ENCODE results near the gene SPATA22.
"Not testable (repeated sequence)": the region's sequence is repeated elsewhere in the genome, so short reads cannot be mapped to it uniquely, and the experiment has no call there.

SPATA22 gene, protein sequence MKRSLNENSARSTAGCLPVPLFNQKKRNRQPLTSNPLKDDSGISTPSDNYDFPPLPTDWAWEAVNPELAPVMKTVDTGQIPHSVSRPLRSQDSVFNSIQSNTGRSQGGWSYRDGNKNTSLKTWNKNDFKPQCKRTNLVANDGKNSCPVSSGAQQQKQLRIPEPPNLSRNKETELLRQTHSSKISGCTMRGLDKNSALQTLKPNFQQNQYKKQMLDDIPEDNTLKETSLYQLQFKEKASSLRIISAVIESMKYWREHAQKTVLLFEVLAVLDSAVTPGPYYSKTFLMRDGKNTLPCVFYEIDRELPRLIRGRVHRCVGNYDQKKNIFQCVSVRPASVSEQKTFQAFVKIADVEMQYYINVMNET

DNA sequence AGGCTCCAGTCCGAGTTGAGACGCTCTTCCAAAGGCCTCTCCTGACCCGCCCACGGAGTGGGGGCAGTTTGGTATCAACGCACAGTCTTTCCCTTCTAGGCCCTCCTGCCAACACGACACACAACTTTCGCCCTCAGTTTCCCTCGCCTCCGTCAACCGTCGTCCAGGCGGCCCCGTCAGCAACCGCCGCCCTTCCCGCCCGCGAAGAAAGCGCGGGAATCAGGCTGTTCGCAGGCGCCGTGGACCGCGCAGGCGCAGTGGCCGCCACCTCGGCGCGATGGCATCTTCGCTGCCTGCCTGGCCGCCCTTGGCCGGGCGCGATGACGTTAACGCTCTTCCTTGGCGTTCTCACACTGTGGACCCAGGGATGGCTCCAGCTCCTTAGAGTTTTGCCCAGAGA is at the start of gene SPATA22:
Gene SPATA22 (minus strand): TSS at position 221 of the 400 bp plus-strand sequence. CDS start 2,494 bp downstream, outside the sequence.
- no peak for DNase-seq

DNA sequence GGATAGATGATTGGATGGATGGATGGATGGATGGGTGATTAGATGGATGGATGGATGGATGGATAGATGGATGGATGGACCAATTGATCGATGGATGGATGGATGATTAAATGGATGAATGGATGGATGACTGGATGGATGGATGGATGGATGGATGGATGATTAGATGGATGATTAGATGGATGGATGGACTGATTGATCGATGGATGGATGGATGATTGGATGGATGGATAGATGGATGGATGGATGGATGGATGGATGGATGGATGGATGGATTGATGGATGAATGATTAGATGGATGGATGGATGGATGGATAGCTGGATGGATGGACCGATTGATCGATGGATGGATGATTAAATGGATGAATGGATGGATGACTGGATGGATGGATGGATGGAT is 47.9 kb upstream of the SPATA22 start:
- not testable (repeated sequence) for DNase-seq

DNA sequence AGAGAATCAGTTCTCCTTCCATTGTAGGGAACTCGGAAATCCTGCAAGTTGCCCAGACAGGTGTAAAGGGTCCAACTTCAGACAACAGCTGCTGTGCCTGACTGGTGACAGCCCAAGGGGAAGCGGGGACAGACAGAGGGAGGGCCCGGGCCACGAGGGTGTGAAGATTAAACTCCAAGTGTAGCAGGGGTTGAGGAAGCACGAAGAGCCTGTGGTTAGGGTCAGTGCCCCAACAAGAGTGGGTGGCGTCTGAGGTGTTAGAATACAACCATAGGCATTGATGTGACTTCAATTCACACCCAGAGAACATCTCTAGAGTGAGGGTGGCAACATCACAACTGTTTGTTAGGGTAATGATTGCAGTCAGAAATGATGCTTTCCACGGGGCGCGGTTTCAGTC is 43.3 kb upstream of the SPATA22 start:
- no peak for DNase-seq

DNA sequence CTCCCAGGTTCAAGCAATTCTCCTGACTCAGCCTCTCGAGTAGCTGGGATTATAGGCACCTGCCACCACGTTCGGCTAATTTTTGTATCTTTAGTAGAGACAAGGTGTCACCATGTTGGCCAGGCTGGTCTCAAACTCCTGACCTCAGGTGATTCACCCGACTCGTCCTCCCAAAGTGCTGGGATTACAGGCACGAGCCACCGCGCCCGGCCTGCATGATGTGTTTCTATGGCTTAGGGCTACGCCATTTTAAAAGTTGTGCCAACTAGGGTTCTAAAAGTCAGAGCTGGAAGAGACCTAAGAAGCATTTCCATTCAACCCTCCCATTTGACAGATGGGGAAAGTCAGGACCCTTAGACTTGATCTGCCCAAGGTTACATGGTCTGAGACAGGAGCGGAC is 42.5 kb upstream of the SPATA22 start:
- not testable (repeated sequence) for DNase-seq

DNA sequence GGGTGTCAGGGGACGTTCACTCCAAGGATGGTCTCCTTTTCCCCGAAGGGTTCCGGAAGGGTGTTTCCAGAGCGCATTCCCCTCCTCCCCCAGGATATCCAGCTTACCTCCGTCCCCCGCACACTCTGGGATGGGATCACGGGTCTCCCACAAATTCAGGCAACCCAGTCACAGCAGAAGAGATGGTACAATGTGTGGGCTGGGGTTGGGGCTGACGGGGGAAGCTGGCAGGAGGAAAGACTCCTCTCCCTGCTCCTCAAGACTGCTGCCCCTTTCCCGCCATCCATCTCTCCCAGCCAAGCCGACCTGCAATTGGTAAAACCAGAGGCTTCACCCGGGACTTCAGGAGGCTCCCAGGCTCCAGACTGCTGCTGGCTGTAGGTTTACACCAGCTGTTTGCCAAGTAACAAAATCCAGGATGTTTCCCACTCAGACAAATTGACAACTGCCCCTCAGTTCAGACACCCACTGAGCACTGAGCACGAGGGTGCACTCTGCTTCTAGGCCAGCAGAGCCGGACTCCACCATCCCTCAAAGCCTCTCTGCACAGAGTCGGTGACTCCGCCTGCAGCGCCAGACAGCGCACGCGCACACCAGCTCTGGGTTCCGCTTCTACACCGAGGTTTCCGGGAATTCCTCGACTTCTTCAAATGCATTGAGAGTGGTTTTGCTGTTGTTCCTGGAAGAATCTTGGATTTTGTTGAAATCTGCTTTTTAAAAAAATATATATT is 41.9 kb upstream of the SPATA22 start:
- no peak for DNase-seq

DNA sequence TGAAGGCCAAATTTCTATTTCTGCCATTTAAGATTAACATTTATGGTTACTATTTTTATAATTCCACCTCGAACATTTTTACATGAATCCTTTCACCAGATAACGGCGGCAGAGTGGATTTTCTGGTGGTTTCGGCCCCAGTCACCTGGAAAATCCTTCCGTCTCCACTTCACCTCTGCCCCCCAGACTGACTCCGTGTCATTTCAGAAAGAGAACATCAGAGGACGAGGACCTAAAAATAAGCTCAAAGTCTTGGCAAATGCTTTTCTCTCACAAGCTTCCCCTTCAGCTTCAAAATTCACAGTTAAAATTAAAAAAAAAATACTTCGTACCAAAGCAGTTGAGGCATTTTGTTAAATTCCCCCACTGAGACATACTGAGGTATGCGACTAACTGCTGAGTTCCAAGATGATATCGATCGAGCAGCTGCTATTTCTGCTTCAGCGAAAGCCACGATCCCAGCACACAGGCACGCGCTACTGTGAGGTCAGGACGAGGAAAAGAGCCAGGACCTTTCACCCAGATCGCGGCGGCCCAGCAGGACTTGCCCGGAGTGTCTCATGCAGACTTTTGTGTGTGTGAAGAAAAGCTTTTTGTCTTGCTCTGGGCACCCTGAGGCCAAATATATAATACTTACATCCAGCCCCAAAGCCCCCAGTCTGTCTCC is 41.0 kb upstream of the SPATA22 start:
- no peak for DNase-seq

DNA sequence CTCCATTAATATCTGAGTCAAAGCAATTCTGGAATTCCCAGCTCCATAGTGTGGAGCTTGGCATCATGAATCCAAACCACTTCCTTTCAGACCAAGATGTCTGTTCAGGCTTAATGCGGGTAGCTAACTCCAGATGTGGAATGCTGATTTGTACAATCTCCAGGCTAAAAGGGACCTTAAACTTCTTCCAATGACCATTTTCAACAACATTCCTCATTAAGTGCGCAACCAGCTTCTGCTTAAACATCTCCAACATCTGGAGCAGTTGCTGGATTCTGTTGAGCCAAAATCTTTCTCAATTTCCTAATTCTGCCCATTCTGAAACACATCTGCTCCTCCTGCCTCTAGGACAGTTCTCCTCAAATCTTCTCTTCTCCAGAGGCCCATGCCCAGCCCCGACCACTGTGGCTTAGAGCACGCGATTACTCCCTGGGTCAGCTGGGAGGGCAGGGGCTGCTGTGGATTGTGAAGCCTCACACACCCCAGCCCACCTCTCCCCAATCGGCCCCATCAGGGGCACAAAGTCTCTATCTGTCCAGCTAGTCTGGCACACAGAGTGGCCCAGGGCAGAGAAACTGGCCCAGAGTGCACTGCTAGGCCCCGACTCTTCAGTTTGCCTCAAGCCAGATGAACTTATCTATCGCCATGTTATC is 40.4 kb upstream of the SPATA22 start:
- no peak for DNase-seq

DNA sequence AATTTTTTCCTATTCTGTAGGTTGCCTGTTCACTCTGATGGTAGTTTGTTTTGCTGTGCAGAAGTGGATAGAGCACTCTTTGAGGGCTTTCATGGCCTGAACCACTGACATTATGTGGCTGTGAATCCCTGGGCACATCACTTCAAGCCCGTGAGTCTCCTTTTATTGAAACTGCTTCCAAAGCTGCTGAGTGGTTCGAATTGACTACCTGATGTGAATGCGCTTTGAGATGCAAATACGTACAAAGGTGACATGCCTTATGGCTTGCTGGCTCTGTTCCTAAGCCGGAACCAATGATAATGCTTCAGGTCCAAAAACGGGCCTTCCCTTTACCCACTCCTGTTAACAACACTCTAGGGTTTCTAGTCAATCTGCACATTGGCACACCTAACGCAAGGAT is 38.5 kb upstream of the SPATA22 start:
- no peak for DNase-seq

DNA sequence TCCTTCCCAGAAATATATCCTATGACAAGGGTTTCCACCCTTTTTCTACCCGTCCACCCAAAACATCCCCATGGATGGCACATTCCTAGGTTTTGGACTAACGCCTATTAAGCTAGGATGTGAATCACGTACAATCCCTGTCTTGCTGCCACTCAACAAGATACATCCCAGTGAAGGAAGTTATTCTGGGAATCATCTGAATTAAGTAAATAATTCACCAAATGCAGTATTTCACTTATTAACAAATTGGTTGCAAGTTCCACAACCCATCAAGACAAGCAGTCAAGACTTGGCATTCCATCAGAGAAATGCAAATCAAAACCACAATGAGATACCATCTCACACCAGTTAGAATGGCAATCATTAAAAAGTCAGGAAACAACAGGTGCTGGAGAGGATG is 36.2 kb upstream of the SPATA22 start:
- no peak for DNase-seq

DNA sequence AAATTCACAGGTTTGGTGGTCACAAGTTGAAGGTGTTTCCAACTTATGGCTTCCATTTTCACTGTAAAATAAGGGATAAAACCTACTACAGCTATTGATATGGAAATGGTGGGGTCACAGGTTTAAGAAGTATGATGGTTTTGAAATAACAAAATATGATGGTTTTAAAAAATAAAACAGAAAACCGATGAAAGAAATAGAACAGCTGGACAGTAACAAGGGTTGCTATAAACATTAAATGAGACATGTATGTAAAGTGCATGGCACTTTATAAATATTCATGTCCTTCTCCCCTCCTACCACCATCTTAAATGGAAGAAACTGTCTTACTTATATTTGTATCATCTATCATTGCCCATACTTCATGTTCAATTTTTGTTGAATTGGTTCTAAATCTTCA is 35.5 kb upstream of the SPATA22 start:
- DNase-seq, result no peak

DNA sequence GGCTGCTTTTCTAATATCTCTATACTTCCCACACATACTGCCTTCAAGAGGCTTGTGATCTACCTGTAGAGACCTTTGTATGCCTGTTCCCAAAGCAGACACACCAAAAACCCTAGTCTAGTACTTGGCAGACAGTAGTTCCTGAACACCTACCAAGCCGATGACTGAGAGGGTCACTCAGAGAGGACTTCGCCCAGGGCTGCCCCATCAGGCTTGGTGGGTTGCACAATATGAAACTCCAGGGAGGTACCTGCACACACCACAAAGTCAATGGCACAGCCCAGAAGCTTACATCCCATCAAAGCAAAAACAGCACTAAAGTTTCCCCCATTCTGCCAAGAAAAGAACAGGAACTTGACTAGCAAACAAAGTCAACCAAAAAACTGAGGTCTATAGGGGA is 34.4 kb upstream of the SPATA22 start:
- no peak for DNase-seq

DNA sequence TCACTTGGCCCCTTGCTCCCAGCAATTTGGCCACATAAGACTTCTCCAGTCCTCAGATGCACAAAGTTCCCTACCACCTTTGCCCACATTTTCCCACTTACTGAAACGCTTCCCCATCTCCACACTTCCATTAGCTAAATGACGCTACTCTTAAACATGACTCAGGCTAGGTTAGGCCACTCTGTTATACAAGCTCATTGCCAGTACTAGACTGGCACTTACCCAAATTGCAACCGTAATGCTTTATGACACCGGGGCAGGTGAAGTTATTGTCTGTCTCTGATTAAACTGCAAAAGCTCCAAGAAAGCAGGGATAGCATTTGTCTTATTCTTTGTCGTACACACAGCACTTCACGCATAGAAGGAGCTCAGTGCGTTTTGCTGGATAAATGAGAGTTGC is 33.4 kb upstream of the SPATA22 start:
- DNase-seq, result no peak

DNA sequence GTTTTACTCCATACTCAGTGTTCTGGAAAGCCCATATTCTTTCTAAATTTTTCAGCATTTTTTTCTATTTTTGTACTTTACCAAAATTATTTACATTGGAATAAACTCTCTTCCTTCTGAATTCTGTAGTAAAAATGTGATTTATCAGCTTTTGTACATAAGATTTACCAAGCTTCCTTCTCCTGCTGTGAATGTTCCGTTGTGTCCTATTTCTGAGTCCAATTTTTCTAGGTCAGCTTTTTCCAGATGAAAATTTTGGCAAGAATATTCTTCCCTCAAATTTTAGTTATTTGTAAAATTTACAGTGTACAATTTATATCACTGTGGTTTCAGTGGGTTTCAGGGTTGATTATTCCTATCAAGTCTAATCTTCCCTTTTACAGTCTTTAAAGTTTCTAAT is 31.7 kb upstream of the SPATA22 start:
- DNase-seq, result no peak

DNA sequence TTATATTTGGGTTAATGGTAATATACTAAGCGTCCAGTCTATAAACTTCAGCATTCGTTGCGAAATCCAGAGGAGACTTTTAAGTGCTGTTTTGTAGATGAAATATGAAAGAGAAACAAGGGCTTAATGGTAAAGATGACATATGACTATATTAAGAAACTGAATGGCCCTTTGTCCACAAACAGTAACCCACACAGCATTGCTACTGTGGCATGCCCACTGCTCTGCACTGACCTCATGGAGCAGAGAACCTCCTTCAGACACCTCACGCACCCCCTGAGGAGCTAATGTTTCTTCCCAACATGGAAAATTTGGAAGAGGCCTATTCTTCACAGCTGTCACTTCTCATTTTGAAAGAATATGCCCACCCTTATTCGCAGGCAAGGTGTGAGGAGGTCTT is 30.8 kb upstream of the SPATA22 start:
- DNase-seq, result no peak

DNA sequence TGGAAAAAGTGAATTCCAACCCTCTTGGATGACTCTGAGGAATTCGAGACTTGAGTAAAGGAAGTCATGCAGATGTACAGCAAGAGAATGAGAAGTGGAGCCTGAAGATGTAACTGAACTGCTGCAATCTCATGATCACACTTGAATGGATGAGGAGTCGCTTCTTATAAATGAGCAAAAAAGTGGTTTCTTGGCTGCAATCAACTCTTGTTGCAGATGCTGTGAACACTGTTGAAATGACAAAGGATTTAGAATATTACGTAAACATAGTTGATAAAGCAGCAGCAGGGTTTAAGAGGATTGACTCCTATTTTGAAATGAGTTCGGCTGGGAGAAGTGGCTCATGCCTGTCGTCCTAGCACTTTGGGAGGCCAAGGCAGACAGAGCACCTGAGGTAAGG is 29.7 kb upstream of the SPATA22 start:
- no peak for DNase-seq

DNA sequence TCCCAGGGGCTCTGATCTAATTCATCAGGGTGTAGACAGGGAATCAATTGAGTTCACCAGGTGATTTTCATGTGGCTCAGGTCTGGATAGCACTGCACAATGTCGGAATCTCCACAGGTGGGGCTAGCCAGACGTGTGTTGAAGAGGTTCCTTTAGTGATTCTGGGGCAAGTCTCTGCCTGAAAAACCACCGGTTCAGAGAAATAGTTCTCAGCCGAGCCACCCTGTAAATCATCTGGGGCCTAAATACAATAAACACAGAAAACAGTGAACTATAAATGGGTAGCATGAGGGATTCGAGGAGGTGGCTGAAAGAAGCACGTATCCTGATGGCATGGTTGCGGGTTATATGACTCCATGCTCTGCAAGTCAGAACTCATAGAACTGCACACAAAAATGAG is 25.5 kb upstream of the SPATA22 start:
- DNase-seq, result no peak

DNA sequence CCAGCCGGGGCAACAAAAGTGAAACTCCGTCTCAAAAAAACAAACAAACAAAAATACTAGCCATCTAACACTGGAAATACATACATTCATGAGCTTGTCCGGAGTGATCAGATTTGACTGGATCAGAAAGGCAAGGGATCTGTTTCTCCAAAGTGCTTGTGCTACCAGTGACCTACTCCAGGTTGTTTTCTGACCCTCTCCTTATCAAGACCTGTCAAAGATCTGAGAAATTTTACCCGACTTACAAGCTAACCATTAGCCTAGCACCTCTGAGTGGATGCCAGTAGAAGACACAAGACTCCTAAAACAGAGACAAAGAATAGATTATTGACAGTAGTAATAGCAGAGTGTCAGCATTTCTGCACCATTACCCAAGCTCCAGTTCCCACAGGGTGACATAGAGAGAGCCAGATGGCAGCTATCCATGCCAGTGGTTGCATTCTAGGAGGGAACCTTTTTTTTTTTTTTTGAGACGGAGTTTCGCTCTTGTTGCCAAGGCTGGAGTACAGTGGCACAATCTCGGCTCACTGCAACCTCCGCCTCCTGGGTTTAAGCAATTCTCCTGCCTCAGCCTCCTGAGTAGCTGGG is 14.0 kb upstream of the SPATA22 start:
- no peak for DNase-seq

DNA sequence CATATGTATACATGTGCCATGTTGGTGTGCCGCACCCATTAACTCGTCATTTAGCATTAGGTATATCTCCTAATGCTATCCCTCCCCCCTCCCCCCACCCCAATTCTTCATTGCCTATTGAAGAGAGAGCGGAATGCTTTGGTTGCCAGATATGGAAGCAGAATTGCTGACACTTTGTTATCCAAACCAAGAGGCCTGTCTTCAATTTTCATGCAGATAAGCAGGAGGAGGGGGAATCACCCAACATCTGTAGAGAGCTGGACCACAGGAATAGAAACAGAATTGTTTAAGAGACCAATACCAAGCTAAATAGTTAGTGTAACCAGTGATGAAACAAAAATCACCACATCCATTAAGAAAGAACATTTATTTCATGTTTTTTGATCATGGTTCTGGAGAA is 11.2 kb upstream of the SPATA22 start:
- no peak for DNase-seq

DNA sequence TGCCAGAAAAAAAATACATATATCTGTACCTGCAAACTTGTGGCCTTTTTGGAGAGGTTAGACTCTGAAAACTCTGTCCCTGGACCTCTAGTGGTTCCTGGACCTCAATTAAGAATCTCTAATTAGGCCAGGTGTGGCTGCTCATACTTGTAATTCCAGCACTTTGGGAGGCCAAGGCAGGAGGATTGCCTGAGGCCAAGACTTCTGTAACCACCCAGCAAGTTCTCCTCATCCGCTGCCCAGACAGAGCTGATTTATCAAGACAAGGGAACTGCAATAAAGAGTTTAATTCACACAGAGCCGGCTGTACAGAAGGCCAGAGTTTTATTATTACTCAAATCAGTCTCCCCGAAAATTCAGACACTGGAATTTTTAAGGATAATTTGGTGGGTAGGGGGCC is 8.4 kb upstream of the SPATA22 start:
- no peak for DNase-seq

DNA sequence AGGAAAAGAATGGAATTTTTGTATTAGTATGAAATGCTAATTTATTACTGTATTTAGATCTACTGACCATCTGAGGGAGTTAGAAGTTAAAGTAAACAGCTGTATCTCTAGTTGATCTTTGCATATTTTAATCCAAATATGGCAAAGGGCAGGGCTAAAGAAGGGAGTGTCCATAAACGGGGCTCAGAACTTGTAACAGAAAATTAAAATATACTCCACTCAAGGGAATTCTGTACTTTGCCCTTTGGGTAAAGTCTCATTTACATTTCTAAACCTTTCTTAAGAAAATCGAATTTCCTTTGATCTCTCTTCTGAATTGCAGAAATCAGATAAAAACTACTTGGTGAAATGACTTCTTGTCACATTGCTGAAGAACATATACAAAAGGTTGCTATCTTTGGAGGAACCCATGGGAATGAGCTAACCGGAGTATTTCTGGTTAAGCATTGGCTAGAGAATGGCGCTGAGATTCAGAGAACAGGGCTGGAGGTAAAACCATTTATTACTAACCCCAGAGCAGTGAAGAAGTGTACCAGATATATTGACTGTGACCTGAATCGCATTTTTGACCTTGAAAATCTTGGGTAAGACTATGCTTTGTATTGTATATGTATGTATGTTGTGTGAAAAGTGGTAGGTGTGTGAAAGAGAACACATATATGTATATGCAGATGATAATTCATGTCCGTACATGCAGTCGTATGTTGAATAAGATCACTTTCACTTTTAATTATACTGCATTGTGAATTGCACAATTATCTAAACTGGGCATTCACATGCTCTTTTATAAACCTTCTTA is 4.4 kb upstream of the SPATA22 start, which contains the start of gene ASPA:
Gene ASPA (plus strand): TSS at position 186 of the 799 bp plus-strand sequence. CDS start 163 bp downstream, at position 349.
- no peak for DNase-seq

DNA sequence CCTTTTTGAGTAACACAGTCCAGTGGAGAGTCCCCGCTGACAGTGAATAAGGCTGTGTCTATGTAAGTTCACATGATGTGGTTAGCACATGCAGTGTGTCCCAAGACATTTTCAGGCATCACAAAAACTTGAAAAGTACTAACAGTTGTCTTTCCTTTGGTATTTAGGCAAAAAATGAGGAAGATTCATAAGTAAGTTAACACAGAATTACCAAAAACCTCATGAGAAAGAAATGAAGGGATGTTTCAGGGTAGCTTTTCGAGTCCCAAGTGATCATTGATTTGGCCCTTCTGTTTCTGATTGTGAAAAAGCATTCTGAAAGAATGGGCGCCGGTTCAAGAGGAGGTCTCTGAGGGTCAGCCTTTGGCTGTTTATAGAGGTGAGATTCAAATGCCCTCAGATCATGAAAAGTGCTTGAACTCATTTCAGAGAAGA is 3.6 kb upstream of the SPATA22 start:
- DNase-seq, result no peak

DNA sequence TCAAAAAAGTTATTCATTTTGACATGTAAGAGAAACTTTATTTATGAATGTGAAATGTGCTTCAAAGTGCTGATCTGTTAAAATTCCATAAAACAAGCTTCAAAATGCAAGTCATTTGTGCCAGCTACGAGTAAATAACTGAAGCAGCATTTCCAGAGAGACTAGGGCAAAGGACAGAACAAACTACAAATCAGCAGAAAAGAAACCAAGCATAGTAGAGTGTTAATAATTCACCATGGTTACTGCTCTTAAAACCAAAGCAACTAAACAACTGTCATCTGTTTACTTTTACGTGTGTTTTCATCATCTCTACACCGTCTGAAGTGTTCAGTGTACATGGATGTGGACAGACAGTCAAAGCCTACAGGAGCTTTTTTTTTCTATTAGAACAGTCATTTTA is 2.6 kb upstream of the SPATA22 start:
- peak; percentile 5 for DNase-seq

Measured in DMS79 (cell line).